Bone marrow (tissue), 2 donors: Measurements from ENCODE around the gene LMLN.
"Not testable (repeated sequence)": the region's sequence is repeated elsewhere in the genome, so short reads cannot be mapped to it uniquely, and the experiment has no call there.

Experiments used
- DNase-seq, 2 donors: peaks; one replicate each; lab custom pipeline; 2025; lab: John Stamatoyannopoulos, UW

The LMLN gene

GRCh38 chr3:197959891-197960693 is at the start of gene LMLN:
Gene LMLN (plus strand): TSS chr3:197960217. CDS start chr3:197960246, 29 bp downstream.
- DNase-seq = peak; percentile 85

DNA sequence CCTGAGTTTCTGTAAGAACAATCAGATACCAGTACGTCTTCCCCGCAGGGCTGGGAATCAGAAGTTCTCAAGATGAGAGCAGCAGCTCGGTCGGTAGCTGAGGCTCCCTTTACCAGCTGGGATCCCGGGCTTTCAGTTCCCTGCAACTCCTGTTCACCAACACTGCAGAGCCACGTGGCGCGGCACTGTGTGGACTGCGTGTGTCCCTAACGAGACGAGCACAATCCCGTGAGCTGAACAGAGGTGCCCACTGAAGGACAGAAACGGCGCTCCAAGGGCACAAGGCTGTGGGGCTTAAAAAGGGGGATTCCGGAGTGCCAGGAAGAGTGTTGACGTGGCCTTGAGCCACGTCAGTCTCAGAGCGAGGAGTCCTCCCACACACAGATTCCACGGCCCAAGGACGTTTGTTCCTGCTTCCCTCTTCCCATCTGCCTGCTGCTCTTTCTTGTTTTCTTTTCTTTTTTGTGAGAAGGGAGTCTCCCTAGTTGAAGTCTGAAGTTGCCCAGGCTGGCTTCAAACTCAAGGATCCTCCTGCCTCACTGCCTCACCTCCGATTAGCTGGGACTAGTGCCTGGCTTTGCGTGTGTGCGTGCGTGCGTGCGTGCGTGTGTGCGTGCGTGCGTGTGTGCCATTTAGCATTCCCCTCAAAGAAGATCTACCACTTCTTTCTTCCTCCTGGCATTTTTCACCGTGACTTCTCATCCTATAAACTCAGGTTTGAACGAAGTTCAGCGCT is 47.1 kb upstream of the LMLN start:
- DNase-seq = no peak

GRCh38 chr3:197913641-197914380 is 46.2 kb upstream of the LMLN start:
- no peak for DNase-seq

GRCh38 chr3:197921429-197922275 is 38.4 kb upstream of the LMLN start:
- not testable (repeated sequence) for DNase-seq

DNA sequence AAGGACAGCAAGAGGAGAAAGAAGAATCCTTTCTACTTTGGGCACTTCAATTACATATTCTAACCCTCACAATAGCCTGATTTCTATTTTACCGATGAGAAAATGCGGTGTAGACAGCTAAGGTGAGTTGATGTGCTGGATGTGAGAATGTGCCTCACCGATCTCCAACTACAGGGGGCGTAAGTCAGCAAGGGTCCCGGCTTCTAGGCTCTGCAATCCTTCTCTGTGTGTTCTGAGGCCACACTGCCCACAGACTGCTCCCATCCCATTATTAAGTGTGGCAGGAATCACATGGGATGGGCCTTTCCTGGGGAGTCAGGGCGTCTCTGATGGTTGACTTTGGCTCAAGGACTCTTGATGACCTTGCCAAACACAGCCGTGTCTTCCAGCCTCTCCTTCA is 33.6 kb upstream of the LMLN start:
- DNase-seq = no peak

DNA sequence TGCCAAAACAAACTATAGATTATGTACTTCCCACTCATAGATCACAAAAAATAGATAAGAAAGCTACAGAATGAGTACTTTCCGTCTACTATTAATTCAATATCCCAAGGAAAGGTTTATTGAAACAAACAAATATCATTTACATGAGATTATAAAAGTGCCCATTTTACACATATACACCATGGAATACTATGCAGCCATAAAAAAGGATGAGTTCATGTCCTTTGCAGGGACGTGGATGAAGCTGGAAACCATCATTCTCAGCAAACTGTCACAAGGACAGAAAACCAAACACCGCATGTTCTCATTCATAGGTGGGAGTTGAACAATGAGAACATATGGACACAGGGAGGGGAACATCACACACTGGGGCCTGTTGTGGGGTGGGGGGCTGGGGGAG is 32.4 kb upstream of the LMLN start:
- DNase-seq = not testable (repeated sequence)

DNA sequence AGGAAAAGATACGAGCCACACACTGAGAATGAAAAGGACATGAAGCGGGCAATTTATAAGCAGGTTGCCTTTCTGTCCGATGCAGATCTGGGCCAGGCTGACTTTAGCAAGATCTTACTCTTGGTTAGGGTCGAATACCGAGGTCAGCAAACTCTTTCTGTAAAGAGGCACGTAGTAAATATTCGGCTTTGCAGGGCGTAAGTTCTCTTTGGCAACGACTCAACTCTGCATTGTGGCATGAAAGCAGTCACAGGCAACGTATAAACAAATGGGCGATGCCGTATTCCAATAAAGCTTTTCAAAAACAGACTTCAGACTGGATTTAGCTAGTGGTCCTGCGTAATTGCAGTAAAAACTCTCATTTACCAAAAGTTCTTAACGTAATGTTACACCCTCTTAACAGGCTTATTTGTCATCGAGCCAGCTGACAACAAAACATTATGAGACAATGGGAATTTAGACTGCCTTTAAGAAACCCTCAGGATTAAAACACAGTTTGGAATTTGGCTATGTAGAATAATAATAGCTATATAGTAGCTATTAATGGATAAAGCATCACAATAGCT is 23.1 kb upstream of the LMLN start:
- no peak for DNase-seq

GRCh38 chr3:197940745-197941384 is 19.2 kb upstream of the LMLN start:
- no peak for DNase-seq

- DNase-seq = peak in 1 of 2 donors; percentile 29
Measured at GRCh38 chr3:197942956-197943556, 17.0 kb upstream of the LMLN start.

- no peak for DNase-seq
Measured at GRCh38 chr3:197949191-197949777, 10.7 kb upstream of the LMLN start.

- peak; percentile 65 to 91 for DNase-seq
Measured at GRCh38 chr3:197949778-197950676, 10.0 kb upstream of the LMLN start, which contains the start of gene RPL35A. Gene RPL35A (plus strand): TSS chr3:197950190. CDS start chr3:197950968, 778 bp downstream.

DNA sequence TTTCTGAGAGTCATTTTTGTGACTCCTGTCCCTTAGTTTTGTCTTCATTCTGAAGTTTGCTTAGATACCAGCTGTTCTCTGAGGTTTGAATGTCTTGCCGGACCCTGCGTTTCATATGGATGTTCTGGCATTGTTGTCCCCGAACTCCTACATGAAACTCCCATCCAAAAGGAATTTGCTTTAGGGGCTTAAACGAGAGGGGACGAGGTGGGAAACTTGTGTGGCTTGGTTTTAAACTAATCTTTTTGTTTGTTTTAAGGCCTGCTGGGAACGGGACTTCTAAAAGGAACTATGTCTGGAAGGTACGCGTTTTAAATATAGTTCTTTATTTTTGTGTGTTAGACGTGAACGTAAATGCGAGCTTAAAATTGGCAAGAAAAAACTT is 9.3 kb upstream of the LMLN start:
- DNase-seq = no peak

GRCh38 chr3:197951392-197951990 is 8.5 kb upstream of the LMLN start:
- no peak for DNase-seq

DNA sequence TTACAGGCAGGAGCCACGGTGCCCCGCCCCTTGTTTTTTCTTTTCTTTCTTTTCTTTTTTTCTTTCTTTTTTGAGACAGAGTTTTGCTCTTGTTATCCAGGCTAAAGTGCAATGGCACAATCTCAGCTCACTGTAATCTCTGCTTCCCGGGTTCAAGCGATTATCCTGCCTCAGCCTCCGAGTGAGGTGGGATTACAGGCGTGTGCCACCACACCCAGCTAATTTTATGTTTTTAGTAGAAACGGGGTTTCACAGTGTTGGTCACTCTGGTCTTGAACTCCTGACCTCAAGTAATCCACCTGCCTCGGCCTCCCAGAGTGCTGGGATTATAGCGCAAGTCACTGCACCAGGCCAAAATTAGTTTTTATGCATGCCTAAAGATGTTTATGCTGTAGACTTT is 7.6 kb upstream of the LMLN start:
- DNase-seq = no peak

- no peak for DNase-seq
Measured at GRCh38 chr3:197953325-197953724, 6.7 kb upstream of the LMLN start.

DNA sequence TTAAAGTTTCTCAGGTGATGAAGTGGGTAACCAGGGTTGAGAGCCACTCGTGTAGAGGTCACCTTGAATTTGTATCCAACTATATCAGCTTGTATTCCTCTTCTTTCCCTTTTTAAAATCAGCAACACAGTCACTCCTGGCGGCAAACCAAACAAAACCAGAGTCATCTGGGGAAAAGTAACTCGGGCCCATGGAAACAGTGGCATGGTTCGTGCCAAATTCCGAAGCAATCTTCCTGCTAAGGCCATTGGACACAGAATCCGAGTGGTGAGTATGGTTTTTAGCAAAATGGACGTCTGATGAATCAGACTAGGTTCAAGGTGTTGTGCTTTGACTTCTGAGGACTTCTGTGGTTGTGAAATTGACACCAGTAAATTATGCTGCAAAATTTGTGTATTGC is 6.1 kb upstream of the LMLN start:
- no peak for DNase-seq

DNA sequence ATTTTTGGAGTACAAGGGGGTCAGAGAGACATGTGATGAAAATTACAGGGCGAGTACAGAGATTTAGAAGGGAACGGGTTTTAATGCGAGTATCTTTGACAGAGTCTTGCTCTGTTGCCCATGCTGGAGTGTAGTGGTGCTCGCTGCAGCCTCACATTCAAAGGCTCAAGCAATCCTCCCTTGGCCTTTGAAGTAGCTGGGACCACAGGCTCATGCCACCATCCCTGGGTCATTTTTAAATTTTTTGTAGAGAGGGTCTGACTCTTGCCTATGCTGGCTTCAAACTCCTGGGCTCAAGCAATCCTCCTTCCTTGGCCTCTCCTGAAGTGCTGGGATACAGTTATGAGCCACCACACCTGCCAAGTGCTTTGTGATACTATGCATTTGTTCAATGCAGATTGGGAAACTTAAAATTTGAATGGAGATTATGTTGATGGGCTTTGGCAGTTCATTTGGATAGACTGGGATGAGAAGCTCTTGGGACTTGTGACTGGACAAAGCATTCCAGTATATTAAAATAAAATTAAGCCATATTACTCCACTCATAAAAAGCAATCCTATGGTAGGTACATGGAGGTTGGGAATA is 4.0 kb upstream of the LMLN start:
- no peak for DNase-seq

GRCh38 chr3:197956626-197956988 is 3.4 kb upstream of the LMLN start:
- DNase-seq = no peak
